ENCODE measurements around the gene SLC45A2. TPM values are rescaled to one million over a fixed set of nuclear protein-coding genes. Genes with fewer than 3 reads are reported as not detected.

Gene SLC45A2
- total and polyA plus RNA-seq, 10 donors, result 0.07 to 0.74 TPM; not detected in 8

DNA sequence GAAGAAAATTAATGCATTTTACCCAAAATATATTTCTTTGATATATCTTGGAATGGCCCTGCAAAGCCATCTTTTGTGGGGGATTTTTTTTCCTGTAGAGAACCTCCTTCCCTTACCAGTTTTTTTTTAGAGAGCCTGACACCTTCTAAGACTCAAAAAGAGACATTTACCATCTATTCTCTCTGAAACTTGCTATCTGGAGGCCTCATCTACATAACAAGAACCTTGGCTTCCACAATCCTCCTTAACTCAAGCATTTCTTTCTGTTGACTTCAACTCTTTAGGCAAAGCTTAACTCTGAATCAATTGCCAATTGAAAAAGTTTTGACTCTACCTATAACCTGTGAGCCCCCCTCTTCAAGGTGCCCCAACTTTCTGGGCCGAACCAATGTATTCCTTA, 6.2 kb downstream of the SLC45A2 start:
- WGBS, 5 donors, result 85 to 100% (median 95%) methylated on average over 1 of the region's 1 CpG

DNA sequence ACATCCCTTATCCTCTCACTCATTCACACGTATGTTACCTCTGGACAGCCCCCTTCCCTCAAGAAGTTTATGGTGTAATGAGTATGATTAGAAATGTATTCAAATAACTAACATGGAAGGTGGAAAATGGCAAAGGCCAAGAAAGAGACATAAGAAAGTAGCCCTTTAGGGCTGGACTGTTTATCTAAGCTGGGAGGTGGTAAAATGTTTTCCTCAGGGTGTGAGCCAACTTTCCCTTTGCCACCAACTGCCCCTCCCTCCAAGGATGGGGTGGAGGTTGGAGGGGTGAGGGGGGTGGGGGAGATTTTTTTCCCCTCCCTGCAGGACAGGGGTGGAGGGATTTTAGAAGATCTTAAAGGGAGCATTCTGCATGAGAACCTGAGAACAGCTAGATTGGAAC, 8.2 kb downstream of the SLC45A2 start:
- intact Hi-C loops (cut with DNase I; ENCODE audit: low total_unique reads), result no loop called here
- DNase-seq, result no peak
- H3K4me1 ChIP-seq, result peaks cover 0 to 5% (median 0%) of the 10 kb centered on the region in 6 donors
- TF ChIP-seq POLR2AphosphoS5 (IDR thresholded peaks at IDR 0.05) (no peak), POLR2A (IDR thresholded peaks at IDR 0.05) (no peak)
- TF ChIP-seq, protein P1, sequence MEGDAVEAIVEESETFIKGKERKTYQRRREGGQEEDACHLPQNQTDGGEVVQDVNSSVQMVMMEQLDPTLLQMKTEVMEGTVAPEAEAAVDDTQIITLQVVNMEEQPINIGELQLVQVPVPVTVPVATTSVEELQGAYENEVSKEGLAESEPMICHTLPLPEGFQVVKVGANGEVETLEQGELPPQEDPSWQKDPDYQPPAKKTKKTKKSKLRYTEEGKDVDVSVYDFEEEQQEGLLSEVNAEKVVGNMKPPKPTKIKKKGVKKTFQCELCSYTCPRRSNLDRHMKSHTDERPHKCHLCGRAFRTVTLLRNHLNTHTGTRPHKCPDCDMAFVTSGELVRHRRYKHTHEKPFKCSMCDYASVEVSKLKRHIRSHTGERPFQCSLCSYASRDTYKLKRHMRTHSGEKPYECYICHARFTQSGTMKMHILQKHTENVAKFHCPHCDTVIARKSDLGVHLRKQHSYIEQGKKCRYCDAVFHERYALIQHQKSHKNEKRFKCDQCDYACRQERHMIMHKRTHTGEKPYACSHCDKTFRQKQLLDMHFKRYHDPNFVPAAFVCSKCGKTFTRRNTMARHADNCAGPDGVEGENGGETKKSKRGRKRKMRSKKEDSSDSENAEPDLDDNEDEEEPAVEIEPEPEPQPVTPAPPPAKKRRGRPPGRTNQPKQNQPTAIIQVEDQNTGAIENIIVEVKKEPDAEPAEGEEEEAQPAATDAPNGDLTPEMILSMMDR (IDR thresholded peaks at IDR 0.05 in 8 of 11, conservative IDR thresholded peaks at IDR 0.05 in 3 of 11), result no peak
- no peaks in the 10 kb centered on the region for H3K36me3 ChIP-seq
- no peak overlapping the region for H3K4me3 ChIP-seq
- H3K27ac ChIP-seq, result no peak overlapping the region
- 64 to 89% (median 81%) methylated on average over 1 of the region's 1 CpG for WGBS, 5 donors
- no peaks in the 10 kb centered on the region for H3K27me3 ChIP-seq (replicated peaks in 1 of 7)
- no peaks in the 10 kb centered on the region for H3K9me3 ChIP-seq

More for the DNA sequence above, 6.2 kb downstream of the SLC45A2 start:
- Histone ChIP-seq H3K4me1 (peaks cover 0 to 5% (median 0%) of the 10 kb centered on the region in 6 donors), H3K27me3 (replicated peaks in 1 of 7) (no peaks in the 10 kb centered on the region), H3K4me3 (no peak overlapping the region), H3K27ac (no peak overlapping the region), H3K9me3 (no peaks in the 10 kb centered on the region), H3K36me3 (no peaks in the 10 kb centered on the region)
- intact Hi-C loops (cut with DNase I; ENCODE audit: low total_unique reads), result no loop called here
- no peak for DNase-seq
- TF ChIP-seq POLR2A (IDR thresholded peaks at IDR 0.05) (no peak), POLR2AphosphoS5 (IDR thresholded peaks at IDR 0.05) (no peak)
- TF ChIP-seq, protein P1 (IDR thresholded peaks at IDR 0.05 in 8 of 11, conservative IDR thresholded peaks at IDR 0.05 in 3 of 11), result no peak

DNA sequence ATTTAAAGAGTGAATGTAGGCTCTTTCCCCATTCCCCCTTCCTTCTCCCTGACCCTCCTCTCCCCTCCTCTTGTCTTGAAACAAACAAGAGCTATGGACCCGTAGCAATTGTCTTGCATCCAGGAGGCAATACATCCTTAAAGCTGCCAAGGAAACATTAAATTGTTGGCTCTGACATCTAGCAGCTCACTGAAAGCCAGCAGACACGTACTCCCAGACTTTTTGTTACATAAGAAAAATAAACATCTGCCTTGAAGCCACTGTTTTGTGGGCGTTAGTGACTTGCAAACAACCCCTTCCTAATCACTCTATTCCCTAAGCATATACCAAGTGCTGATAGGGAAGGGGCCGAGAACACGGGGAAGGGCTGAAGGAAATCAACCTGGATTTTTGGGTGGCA, 8.6 kb downstream of the SLC45A2 start:
- Histone ChIP-seq H3K4me1 (peaks cover 0 to 5% (median 0%) of the 10 kb centered on the region in 6 donors), H3K27ac (no peak overlapping the region), H3K9me3 (no peaks in the 10 kb centered on the region), H3K36me3 (no peaks in the 10 kb centered on the region), H3K27me3 (replicated peaks in 1 of 7) (no peaks in the 10 kb centered on the region), H3K4me3 (no peak overlapping the region)
- intact Hi-C loops (cut with DNase I; ENCODE audit: low total_unique reads), result no loop called here
- 67 to 73% (median 70%) methylated on average over 5 of the region's 5 CpGs for WGBS, 5 donors
- no peak for DNase-seq
- no peak for TF ChIP-seq POLR2A (IDR thresholded peaks at IDR 0.05)
- no peak for TF ChIP-seq POLR2AphosphoS5 (IDR thresholded peaks at IDR 0.05)
- TF ChIP-seq, protein P1 (IDR thresholded peaks at IDR 0.05 in 8 of 11, conservative IDR thresholded peaks at IDR 0.05 in 3 of 11), result no peak

DNA sequence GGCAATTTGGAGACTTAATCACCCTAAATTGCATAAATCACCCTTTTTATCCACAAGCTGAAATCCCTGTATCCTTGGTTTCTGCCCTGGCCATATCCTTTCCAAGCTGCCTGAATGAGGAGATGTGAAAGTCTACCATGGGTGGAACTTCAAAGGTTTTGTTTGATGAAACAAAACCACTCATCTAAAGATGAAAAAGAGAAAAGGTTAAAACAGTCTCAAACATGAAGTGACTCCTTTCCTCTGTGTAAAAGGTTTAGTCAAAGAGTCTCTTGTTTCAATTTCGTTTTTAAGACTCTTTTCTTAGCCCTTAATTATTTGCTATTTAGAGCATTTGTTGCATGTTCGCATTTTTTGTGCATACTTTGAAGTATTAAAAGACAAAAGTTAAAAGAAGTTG, 11.2 kb downstream of the SLC45A2 start:
- Histone ChIP-seq H3K4me3 (no peak overlapping the region), H3K27ac (no peak overlapping the region), H3K4me1 (peaks cover 0 to 5% (median 0%) of the 10 kb centered on the region in 6 donors), H3K36me3 (no peaks in the 10 kb centered on the region), H3K27me3 (replicated peaks in 1 of 7) (no peaks in the 10 kb centered on the region), H3K9me3 (no peaks in the 10 kb centered on the region)
- intact Hi-C loops (cut with DNase I; ENCODE audit: low total_unique reads), result no loop called here
- WGBS, 5 donors, result 53 to 65% (median 60%) methylated on average over 2 of the region's 2 CpGs
- TF ChIP-seq, protein P1 (IDR thresholded peaks at IDR 0.05 in 8 of 11, conservative IDR thresholded peaks at IDR 0.05 in 3 of 11), result no peak
- TF ChIP-seq POLR2AphosphoS5 (IDR thresholded peaks at IDR 0.05), result no peak
- TF ChIP-seq POLR2A (IDR thresholded peaks at IDR 0.05), result no peak
- DNase-seq, result no peak
